DOHH2 (cell line): ENCODE results near the gene SULF2.

Experiments used
- CTCF ChIP-seq: fragments of 200-600 bp; sonication (generic); IDR thresholded peaks from one replicate; pipeline ENCODE4 v1.5.1; 2014; ENCODE audit warnings: antibody characterized with exemption, mild to moderate bottlenecking, low read depth, low read length; ENCODE audit not compliant: poor library complexity, severe bottlenecking
- EZH2phosphoT487 ChIP-seq: fragments of 200-600 bp; sonication (generic); IDR thresholded peaks from 2 replicates; pipeline ENCODE4 v1.6.1; 2017; ENCODE audit warnings: borderline replicate concordance, mild to moderate bottlenecking, antibody characterized with exemption, low read length, moderate library complexity, mixed read lengths

- TF ChIP-seq CTCF: no peak
- TF ChIP-seq EZH2phosphoT487: no peak
These were observed 32.3 kb upstream of the SULF2 start for GRCh38 chr20:47817573-47817972.
